ENCODE measurements around the gene EXTL1. TPM values are rescaled to one million over a fixed set of nuclear protein-coding genes. Genes with fewer than 3 reads are reported as not detected.

Gene EXTL1
- total RNA-seq, 2 donors from 2014 or later: 1.6 TPM; not detected in 1

DNA sequence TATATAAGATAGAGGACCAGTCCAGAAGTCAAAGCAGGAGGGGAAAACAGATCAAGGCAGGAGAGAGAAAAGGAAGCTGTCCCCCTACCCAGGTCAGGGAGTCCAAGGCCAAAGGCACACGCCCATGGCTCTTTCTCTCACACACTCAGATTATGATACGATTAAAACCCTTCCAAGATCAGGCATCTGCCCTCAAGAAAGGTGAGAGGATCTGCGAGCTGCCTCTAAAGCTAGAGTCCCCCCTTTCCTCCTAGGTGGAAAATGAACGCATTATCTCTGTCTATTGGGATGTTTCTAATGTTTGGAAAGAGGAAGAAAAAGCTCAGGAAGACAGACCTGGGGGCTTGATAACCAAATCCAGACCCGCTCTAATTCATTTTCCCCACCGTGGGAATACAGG, 31.3 kb upstream of the EXTL1 start:
- no peak overlapping the region for H3K27ac ChIP-seq
- H3K4me3 ChIP-seq: no peak overlapping the region
- no peaks in the 10 kb centered on the region for H3K4me1 ChIP-seq (ENCODE audit: control insufficient read depth in 1 of 2, low read depth in 2 of 2)
- no peak for DNase-seq (ENCODE audit: low spot score)
- no peak for TF ChIP-seq CTCF (IDR thresholded peaks at IDR 0.05)
- no peaks in the 10 kb centered on the region for H3K9me3 ChIP-seq
- H3K36me3 ChIP-seq: peaks cover 10% of the 10 kb centered on the region
- no peak for ATAC-seq (ENCODE audit: insufficient number of reproducible peaks, low FRiP score, low read depth)
- no peaks in the 10 kb centered on the region for H3K27me3 ChIP-seq (replicated peaks; ENCODE audit: insufficient read depth)

- Histone ChIP-seq H3K4me3 (no peak overlapping the region), H3K27me3 (replicated peaks; ENCODE audit: insufficient read depth) (no peaks in the 10 kb centered on the region), H3K9me3 (no peaks in the 10 kb centered on the region), H3K4me1 (ENCODE audit: control insufficient read depth in 1 of 2, low read depth in 2 of 2) (no peaks in the 10 kb centered on the region), H3K27ac (no peak overlapping the region), H3K36me3 (peaks cover 4% of the 10 kb centered on the region)
- no peak for TF ChIP-seq CTCF (IDR thresholded peaks at IDR 0.05)
- no peak for ATAC-seq (ENCODE audit: insufficient number of reproducible peaks, low FRiP score, low read depth)
- DNase-seq (ENCODE audit: low spot score): no peak
These were observed 30.7 kb upstream of the EXTL1 start for GRCh38 chr1:25990702-25991395.

DNA sequence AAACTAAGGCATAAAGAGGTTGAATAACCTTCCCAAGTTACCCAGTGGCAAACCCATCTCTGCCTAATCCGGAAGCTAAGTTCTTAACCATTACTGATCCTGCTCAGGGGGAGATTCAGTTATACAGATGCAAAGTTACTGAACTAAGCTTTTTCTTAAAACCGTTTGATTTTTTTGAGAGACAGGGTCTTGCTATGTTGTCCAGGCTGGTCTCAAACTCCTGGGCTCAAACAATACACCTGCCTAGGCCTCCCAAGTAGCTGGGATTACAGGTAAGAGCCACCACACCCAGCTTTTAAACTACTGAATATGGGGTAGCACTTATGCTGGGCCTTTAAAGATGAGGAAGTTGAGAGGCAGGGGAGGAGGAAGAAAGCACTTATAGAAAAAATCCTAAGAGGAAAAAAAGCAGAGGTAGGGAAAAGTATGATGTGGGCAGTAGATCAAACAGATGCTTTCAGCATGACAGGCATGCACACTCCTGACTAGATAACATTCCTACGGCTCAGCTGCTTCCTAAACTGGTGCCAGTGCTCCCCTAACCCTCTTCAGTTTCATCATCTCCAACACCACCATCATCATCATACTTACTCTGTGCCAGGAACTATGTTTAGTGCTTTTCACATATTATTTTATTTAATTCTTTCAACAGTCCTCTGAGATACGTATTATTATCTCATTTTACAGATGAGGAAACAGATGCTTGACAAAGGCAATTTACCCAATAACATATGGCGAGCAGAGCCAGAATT, 29.5 kb upstream of the EXTL1 start:
- H3K27me3 ChIP-seq (replicated peaks; ENCODE audit: insufficient read depth): no peaks in the 10 kb centered on the region
- DNase-seq (ENCODE audit: low spot score) (no peak), ATAC-seq (ENCODE audit: insufficient number of reproducible peaks, low FRiP score, low read depth) (no peak)
- peaks cover 4% of the 10 kb centered on the region for H3K36me3 ChIP-seq
- peaks cover 4 to 9% of the 10 kb centered on the region in 2 donors for H3K4me1 ChIP-seq (ENCODE audit: control insufficient read depth in 1 of 2, low read depth in 2 of 2)
- no peak for TF ChIP-seq CTCF (IDR thresholded peaks at IDR 0.05)
- no peak overlapping the region for H3K4me3 ChIP-seq
- no peak overlapping the region for H3K27ac ChIP-seq
- H3K9me3 ChIP-seq: no peaks in the 10 kb centered on the region

GRCh38 chr1:25992689-25993171, 28.8 kb upstream of the EXTL1 start:
- peaks cover 4% of the 10 kb centered on the region for H3K36me3 ChIP-seq
- no peak for DNase-seq (ENCODE audit: low spot score)
- ATAC-seq (ENCODE audit: insufficient number of reproducible peaks, low FRiP score, low read depth): no peak
- no peak overlapping the region for H3K4me3 ChIP-seq
- no peak overlapping the region for H3K27ac ChIP-seq
- peaks cover 4 to 14% of the 10 kb centered on the region in 2 donors for H3K4me1 ChIP-seq (ENCODE audit: control insufficient read depth in 1 of 2, low read depth in 2 of 2)
- H3K9me3 ChIP-seq: no peaks in the 10 kb centered on the region
- H3K27me3 ChIP-seq (replicated peaks; ENCODE audit: insufficient read depth): no peaks in the 10 kb centered on the region
- TF ChIP-seq CTCF (IDR thresholded peaks at IDR 0.05): no peak

GRCh38 chr1:25993197-25993951, 28.2 kb upstream of the EXTL1 start:
- Histone ChIP-seq H3K27me3 (replicated peaks; ENCODE audit: insufficient read depth) (no peaks in the 10 kb centered on the region), H3K4me3 (no peak overlapping the region), H3K9me3 (no peaks in the 10 kb centered on the region), H3K36me3 (peaks cover 4% of the 10 kb centered on the region), H3K4me1 (ENCODE audit: control insufficient read depth in 1 of 2, low read depth in 2 of 2) (peaks cover 4 to 16% of the 10 kb centered on the region in 2 donors), H3K27ac (no peak overlapping the region)
- DNase-seq (ENCODE audit: low spot score) (no peak), ATAC-seq (ENCODE audit: insufficient number of reproducible peaks, low FRiP score, low read depth) (no peak)
- TF ChIP-seq CTCF (IDR thresholded peaks at IDR 0.05): no peak
